Thyroid gland (tissue), 4 donors: ENCODE measurements around the gene MAVS.

Experiments
- POLR2A ChIP-seq, 2 donors: fragments of 450-650 bp; IDR thresholded peaks; one replicate each; pipeline ENCODE4 v1.6.1; 2017; ENCODE audit warnings: antibody characterized with exemption in 2 of 2, mild to moderate bottlenecking in 2 of 2, moderate library complexity in 1 of 2
- TF ChIP-seq, protein P1 (sequence below), 6 experiments: fragments of 200-600 bp in 3 of 6; fragments of 450-650 bp in 3 of 6; sonication (generic) in 3 of 6; IDR thresholded peaks; one replicate each; pipeline ENCODE4 v1.5.1; 2016 to 2019; ENCODE audit warnings: antibody characterized with exemption in 6 of 6, mild to moderate bottlenecking in 2 of 6, inconsistent platforms in 1 of 6, moderate library complexity in 1 of 6

DNA sequence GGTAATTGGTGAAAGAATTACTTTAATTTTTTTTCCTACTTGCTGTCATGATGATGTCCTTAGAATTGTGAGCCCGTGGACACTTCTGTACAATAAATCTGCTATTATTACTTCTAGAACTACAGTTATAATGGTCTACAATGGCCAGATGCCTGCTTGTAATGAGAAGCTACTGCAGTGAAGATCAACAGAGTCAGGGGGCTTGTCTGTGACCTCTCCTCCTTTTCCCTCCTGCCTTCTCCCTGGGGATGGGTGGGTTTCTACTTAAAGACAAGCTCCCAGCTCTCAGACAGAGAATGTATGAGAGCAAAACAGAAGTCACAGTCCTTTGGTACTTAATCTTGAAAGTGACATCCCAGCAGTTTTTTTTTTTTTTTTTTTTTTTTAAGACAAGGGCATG is 29.4 kb downstream of the MAVS start:
- TF ChIP-seq, protein P1, sequence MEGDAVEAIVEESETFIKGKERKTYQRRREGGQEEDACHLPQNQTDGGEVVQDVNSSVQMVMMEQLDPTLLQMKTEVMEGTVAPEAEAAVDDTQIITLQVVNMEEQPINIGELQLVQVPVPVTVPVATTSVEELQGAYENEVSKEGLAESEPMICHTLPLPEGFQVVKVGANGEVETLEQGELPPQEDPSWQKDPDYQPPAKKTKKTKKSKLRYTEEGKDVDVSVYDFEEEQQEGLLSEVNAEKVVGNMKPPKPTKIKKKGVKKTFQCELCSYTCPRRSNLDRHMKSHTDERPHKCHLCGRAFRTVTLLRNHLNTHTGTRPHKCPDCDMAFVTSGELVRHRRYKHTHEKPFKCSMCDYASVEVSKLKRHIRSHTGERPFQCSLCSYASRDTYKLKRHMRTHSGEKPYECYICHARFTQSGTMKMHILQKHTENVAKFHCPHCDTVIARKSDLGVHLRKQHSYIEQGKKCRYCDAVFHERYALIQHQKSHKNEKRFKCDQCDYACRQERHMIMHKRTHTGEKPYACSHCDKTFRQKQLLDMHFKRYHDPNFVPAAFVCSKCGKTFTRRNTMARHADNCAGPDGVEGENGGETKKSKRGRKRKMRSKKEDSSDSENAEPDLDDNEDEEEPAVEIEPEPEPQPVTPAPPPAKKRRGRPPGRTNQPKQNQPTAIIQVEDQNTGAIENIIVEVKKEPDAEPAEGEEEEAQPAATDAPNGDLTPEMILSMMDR (IDR thresholded peaks at IDR 0.05), result no peak
- TF ChIP-seq POLR2A (IDR thresholded peaks at IDR 0.05), result no peak
